Stimulated activated CD4-positive, alpha-beta T cell treated with anti-CD3 and anti-CD28 coated beads, Interleukin-4, amount 100 ng/mL, for 48 hours (primary cell): Measurements from ENCODE around the gene RPL38.

Experiments
- DNase-seq, 2 donors: peaks; one replicate each; pipeline ENCODE4 v3.0.0-alpha.2; 2020; ENCODE audit warnings: low read depth in 2 of 2

The RPL38 gene

DNA sequence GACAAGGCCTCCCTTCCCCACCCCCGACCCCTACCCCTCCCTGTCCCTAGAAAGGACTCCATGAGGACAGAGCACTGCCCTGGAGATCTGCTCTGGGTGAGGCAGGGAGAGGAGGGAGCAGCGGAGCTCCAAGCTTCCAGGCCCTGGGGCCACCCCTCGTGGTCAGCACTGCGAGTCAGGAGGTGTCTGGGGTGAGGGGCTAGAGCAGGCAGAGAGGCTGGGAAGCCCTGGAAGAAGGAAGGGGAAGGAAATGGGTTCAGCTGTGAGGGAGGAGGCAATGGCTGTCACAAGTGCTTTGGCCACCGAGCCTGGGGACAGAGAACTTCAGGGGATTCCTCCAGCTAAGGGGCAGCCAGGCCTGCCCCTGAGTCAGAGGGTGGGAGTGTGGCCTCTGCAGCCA, 42.4 kb downstream of the RPL38 start:
- DNase-seq, result no peak

GRCh38 chr17:74249590-74250270, 46.3 kb downstream of the RPL38 start:
- DNase-seq, result no peak

GRCh38 chr17:74250324-74250995, 47.0 kb downstream of the RPL38 start:
- DNase-seq, result no peak

DNA sequence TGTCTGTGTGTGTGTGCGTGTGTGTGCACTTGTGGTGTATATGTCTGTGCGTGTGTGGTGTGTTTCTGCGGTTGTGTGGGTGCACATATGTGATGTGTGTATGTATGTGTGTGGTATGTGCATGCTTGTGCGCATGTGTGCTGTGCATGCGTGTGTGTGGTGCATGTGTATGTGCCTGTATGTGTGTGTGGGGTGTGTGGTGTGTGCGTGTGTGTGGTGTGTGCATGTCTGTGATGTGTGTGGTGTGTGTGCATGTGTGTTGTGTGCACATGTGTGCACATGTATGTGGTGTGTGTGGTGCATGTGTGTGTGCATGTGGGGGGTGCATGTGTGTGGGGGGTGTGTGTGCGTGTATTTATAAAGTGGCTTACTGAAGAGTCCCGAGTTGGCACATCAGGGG, 47.6 kb downstream of the RPL38 start:
- DNase-seq, result no peak

DNA sequence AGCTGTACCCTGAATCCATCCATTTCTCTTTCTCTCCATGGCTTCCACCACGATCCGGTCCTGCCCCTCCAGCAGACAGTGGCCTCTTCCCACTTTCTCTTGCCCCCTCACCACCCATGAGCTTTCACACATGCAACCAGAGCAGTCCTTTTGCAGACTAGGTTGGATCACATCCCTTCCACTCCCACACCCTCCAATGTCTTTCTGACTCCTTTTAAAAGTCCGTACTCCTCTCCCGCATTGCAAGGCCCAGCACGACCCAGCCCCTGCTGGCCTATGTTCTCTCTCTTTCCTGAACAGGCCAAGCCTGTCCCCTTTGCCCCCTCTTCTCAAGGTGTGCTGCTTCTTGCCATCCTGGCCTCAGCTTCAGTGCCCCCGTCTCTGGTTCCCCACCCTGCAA, 48.1 kb downstream of the RPL38 start:
- DNase-seq, result no peak

- DNase-seq, result no peak
Observed at GRCh38 chr17:74252211-74252610, 48.7 kb downstream of the RPL38 start.

GRCh38 chr17:74253036-74253435, 49.6 kb downstream of the RPL38 start:
- DNase-seq, result no peak

GRCh38 chr17:74257311-74257710, 53.8 kb downstream of the RPL38 start:
- no peak for DNase-seq

DNA sequence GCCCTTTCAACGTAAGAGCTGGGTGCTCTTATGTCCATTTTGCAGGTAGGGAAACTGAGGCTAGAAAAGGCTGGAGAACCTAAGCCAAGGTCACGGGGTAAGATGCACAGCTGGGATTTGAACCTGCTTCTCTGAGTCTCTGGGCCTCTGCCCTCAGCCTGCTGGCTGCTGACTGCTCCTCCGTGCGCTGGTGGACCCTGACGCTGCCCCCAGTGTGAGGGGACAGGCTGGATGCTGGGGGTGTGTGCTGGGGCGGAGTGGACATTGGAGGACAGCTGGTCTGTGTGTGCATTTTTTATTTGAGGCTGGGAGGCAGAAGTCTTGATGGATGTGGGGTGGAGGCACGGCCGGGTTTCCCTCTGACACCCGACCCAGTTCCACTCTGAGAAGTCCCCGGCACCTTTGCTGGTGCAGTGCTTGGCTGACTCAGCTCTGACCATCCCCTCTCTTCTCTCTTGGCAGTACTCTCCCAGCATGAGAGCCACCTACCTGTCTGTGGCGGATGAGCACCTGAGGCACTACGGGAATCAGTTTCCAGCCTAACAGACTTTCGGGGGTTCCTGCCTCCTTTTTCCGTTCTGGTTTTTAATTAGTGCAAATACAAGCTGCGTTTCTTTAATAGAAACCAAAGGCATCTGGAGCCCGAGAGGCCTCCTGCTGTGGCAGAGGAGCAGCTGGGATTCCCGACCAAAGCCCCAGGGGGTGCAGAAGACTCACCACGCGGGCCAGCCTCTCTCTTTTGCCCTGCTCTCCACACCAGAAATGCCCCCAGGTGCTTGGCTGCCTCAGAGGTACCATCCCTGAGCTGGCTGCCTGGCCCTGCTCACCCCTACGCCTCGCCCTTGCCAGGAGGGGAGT, 56.4 kb downstream of the RPL38 start:
- no peak for DNase-seq
